GM21576 (cell line): ENCODE measurements around the gene SCAPER.
"Not testable (repeated sequence)": the region's sequence is repeated elsewhere in the genome, so short reads cannot be mapped to it uniquely, and the experiment has no call there.

Source experiments
- ATAC-seq: cut with Tn5 transposase; IDR thresholded peaks from one replicate; pipeline ENCODE4 v1.9.1; 2021; ENCODE audit warnings: mild to moderate bottlenecking, moderate library complexity; ENCODE audit not compliant: unreplicated experiment

SCAPER gene

DNA sequence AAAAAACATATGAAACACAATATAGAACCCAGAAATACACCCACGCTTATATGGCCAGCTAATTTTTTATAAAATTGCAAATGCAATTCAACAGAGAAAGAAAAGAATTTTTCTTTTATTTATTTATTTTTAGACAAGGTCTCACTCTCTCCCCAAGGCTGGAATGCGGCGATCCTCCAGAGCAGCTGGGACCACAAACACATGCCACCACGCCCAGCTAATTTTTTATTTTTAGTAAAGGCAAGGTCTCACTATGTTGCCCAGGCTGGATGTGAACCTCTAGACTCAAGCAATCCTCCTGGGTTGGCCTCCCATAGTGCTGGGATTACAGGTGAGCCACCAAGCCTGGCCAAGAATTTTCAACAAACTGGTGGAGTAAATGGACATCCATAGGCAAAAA lies 117.9 kb downstream of the SCAPER start:
- ATAC-seq, result no peak

DNA sequence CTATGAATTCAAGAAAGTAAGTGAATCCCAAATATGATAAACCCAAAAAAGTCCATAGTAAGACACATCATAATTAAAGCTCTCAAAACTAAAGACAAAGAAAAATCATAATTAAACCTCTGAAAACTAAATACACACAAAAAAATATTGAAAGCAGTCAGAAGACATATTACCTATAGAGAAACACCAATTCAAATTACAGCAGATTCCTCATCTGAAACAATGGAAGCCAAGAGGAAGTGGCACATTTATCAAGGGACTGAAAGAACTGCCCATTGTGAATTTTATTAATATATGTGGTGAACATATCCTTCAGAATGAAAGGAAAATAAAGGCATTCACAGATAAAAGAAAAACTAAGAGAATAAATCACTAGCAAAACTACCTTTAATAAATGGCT lies 128.2 kb downstream of the SCAPER start:
- ATAC-seq, result no peak

DNA sequence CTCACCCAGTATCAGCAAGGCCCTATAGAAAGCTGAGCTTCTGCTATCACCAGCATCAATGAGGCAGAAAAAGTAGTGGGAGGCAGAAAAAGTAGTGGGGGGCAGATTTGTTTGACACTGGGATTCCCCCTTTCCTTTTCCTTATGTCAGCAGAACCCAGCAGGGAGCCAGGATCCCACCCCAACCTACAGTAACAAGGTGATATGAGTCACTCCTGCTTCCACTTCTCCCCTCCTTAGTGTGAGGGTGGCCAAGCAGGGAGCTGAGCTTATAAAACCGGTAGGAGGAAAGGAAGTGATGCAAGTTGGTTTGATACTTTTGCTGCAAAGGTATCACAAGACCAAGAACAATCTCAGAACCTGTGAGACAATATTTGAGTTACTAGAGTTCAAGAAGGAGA lies 128.7 kb downstream of the SCAPER start:
- ATAC-seq, result no peak

DNA sequence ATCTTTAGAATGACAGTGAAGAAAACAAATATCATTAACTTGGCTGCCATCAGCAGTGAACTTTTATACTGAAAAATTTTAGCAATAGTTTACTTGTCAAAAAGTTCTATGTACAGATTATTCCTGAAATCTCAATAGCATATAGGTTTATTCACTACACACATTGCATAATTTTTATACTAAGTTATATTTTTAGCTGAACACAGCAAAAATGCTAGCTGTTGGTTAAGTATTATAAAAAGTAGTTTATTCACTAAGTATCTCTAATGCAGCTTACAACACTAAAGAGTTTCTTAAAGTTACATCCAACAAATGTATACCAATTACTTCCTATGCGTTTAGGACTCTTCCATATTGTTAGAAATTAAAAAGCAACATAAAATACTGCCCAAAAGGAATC lies 131.9 kb downstream of the SCAPER start:
- ATAC-seq, result no peak

DNA sequence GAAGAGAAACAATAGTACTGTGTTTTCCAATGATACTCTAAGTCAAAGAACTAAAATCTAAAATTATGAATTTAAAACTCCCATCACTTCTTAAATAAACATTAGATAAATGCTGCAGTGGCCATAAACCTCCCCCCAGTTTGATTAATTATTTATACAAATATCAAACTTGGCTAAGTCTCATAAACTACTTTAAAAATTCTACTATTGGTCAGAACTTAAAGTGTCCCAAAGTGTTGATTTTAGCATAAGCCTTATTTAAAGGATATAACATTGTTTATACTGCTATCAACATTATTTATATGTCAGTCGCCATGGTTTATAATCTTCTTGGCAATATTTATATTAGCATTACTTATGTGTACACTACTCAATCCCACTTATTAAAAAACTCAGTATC lies 132.4 kb downstream of the SCAPER start:
- ATAC-seq, result no peak

DNA sequence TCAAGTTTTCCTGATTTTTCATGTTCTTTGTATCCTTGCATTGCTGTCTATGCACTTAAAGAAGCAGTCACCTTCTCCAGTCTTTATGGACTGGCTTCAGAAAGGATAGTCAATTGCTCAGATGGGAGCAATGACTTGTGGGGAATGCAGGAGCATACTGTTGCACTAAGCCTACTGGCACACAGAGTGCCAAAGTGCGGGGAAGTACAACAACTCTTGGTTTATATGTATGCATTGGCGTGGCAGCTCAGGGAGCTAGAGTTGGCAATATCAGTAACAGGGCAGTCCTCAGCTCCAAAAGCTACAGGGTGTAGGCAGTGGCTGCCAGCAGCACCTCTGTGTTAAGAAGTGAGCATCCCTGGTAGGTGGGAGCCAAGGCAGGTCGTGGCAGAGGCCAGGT lies 141.1 kb downstream of the SCAPER start:
- ATAC-seq, result no peak

DNA sequence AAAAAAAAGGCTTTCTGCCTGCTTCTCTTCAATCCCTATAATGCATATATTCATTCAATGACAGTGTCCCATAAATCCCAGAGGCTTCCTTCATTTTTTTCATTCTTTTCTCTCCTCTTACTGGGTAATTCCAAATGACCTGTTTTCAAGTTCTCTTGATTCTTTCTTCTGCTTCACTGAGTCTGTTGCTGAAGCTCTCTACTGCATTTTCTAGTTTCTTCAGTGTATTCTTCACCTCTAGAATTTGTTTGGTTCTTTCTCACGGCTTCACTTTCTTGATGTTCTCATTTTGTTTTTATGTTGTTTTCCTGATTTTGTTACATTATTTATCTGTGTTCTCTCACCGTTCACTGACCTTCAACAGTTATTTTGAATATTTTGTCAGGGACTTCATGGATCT lies 141.6 kb downstream of the SCAPER start:
- no peak for ATAC-seq

DNA sequence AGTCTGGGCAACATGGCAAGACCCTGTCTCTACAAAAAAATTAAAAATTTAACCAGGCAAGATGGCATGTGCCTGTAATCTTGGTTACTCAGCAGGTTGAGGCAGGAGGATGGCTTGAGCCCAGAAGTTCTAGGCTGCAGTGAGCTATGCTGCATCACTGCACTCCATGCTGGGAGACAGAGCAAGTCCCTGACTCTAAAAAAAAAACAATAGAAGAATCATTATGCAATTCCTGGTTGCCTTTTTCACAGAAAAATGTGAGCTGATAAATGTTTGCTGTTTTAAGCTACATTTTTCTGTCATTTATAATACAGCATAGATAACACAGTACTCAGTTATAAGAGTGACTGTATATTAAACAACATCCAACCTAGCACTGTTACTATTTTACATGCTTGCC lies 148.8 kb downstream of the SCAPER start:
- ATAC-seq, result no peak

DNA sequence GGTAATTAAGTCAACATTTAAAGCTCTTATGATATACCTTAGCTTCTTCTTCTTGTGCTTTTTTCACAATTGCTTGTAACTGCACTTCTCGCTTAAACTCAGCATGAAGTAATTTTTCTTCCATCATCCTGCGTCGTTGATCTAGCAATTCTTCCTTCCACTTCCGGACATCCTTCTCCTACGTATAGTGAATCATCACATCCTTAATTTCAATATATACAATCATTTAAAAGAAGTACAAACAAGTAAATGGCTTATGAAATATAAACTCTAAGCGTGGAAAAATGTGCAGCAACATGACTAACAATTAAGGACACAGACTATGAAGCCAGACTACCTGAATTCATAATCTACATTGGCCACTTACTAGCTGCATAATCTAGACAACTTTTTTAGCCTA lies 151.4 kb downstream of the SCAPER start:
- ATAC-seq, result no peak

DNA sequence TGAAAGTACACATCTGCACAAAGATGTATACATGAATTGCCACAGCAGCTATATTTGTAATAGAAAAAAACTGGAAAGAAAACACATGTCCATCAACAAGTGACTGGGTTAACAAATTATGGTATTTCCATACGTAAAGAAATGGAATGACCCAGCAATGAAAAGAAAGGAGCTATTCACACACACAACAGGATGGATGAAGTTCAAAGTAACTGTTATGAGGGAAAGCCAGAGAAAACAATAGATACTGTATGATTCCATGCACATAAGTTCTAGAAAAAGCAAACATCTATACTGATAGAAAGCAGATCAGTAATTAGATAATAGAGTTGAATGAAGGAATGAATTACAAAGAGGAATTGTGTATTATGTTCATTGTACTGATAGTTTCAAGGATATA lies 152.0 kb downstream of the SCAPER start:
- no peak for ATAC-seq

DNA sequence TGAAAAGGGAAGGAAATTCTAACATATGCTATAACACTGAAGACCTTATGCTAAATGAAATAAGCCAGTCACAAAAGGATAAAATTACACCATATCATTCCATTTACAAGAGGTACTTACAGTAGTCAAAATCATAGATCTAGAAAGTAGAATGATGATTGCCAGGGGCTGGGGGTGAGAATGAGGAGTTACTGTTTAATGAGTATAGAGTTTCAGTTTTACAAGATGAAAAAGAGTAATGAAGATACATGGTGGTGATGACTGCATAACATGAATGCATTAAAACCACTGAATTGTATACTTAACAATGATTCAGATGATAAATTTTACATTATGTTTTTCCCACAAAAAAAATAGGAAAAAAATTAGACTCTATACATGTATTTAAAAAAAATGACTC lies 152.6 kb downstream of the SCAPER start:
- ATAC-seq, result no peak

DNA sequence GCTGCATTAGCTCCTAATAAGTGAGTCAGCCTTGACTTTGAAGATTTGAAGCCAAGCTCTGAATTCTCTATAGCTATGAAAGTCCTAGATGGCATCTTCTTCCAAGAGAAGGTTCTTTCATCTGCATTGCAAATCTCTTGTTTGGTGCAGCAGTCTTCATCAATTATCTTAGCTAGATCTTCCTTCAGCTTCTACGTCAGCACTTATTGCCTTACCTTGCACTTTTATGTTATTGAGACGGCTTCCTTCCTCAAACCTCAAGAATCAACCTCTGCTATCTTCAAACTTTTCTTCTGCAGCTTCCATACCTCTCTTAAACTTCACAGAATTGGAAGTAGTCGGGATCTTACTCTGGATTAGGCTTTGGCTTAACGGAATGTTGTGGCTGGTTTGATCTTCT lies 167.6 kb downstream of the SCAPER start:
- ATAC-seq, result no peak

DNA sequence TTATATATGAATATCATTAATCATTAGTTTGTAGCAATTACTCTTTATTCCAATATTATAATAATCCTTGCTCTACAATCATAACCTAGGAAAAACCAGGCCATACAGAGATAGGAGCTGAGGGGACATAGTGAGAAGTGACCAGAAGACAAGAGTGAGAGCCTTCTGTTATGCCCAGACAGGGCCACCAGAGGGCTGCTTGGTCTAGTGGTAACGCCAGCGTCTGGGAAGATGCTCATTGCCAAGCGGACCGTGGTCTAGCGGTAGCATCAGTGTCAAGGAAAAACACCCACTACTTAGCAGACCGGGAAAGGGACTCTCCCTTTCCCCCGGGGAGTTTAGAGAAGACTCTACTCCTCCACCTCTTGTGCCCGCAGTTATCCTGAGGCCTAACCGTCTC lies 172.8 kb downstream of the SCAPER start:
- not testable (repeated sequence) for ATAC-seq

DNA sequence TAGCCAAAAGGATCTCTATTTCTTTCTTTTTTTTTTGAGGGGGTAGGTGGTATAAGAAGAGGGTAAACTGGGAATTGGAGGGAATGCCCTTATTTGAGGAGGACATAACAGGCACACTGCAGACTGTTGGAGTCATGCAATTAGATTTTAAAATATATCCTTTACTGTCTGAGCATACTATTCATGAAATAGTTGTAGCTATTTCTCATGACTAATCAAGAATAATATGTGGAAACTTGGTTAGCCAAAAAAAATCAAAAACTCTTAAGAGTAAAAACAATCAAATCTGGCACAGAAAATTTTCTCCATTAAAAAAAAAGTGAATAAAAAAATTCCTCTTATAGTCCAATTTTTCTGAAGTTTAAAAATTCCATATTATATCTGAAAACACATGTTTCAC lies 174.9 kb downstream of the SCAPER start:
- ATAC-seq, result no peak

DNA sequence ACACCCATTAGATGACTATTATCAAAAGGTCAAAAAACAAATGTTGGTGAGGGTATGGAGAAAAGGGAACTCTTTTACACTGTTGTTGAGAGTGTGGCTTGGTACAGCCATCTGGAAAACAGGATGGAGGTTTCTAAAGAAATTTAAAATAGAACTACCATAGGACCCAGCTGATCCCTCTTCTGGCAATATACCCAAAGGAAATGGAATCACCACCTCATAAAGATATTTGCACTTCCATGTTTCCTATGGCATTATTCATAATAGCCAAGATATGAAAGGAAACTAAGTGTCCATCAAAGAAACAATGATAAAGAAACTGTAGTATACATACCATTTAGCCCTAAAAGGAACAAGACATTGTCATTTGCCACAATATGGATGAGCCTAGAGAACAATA lies 186.3 kb downstream of the SCAPER start:
- ATAC-seq, result no peak

DNA sequence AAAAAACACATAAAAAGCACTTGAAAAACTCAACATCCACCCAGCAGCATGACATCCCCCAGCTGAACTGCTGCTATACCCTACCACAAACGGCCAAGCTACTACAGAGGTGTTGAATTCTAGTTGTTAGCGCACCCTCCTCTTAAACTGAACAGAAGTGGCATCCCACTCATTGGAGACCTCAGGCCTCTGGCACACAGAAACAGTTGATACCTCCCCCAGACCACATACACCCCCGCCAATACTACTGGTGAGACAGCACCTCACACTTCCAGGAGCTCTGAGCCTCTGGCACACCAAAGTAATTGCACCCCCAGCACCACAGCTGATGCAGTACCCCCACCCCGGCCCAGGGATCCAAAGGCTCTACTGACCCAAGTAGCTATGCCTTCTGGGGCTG lies 190.2 kb downstream of the SCAPER start:
- no peak for ATAC-seq

DNA sequence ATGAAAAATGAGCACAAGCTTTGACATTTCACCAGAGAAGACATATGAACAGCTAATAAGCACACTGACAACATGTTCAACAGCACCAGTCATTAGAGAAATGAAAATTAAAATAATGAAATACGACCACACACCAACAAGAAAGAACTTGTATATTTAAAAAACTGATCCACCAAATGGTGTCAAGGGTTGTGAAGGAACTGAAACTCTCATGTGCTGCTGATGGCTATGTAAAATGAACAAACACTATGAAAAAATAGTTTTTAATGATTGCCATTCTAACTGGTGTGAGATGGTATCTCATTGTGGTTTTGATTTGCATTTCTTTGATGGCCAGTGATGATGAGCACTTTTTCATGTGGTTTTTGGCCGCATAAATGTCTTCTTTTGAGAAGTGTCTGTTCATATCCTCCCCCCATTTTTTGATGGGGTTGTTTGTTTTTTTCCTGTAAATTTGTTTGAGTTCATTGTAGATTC lies 193.8 kb downstream of the SCAPER start:
- no peak for ATAC-seq

DNA sequence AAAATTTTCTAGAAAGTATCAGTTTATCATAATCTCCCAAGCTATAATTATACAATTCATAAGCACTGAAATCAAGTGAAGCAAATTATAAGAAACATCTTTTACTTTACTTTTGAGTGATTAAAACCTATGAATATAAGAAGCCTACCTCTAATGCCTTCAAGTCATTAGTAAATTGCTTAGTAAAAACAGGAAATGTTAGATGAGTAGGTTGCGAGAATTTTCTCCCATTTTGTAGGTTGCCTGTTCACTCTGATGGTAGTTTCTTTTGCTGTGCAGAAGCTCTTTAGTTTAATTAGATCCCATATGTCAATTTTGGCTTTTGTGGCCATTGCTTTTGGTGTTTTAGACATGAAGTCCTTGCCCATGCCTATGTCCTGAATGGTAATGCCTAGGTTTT lies 201.1 kb downstream of the SCAPER start:
- ATAC-seq, result not testable (repeated sequence)

DNA sequence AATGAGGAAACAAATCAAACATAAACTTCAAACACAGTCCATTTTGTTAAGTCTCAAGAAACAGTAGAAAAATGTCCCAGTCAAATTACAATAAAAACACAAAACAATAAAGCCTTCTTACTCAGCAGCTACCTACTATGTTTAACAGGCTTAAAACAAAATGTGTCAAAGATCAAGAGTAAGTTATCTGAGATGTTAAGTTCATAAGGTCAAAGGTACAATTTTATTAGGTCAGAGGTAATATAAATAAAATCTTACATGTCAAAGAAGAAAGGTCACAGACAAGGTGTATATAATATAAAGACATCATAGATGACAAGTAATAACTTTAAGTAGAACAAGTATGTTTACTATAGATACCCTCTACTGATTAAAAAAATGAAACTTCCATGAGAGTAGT lies 208.3 kb downstream of the SCAPER start:
- no peak for ATAC-seq

DNA sequence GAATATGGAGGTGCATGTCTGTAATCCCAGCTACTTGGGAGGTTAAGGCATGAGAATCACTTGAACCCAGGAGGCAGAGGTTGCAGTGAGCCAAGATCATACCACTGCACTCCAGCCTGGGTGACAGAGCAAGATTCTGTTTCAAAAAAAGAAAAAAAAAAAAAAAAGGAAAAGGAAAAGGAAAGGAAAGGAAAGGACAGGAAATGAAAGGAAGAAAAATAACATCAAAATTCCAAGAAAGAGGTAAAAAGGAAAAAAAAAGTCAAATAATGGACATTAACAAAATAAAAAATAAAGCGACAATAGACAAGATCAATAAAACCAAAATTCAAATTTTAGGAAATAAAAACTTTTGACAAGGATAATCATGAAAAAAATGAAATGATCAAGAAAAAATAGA lies 212.6 kb downstream of the SCAPER start:
- ATAC-seq, result not testable (repeated sequence)

DNA sequence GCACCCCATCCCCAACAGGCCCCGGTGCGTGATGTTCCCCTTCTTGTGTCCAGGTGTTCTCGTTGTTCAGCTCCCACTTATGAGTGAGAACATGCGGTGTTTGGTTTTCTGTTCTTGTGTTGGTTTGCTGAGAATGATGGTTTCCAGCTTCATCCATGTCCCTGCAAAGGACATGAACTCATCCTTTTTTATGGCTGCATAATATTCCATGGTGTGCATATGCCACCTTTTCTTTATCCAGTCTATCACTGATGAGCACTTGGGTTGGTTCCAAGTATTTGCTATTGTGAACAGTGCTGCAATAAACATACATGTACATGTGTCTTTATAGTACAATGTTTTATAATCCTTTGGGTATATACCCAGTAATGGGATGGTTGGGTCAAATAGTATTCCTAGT lies 217.5 kb downstream of the SCAPER start:
- not testable (repeated sequence) for ATAC-seq

DNA sequence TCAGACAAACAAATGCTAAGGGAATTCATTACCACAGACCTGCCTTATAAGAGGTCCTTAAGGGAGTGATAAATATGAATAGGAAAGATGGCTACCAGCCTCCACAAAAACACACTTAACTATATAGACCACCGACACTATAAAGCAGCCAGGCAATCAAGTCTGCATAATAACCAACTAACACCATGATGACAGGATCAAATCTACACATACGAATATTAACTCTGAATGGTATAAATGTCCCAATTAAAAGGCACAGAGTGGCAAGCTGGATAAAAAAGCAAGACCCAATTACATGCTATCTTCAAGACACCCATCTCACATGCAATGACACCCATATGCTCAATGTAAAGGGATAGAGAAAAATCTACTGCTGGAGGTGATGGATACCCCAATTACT lies 221.1 kb downstream of the SCAPER start:
- ATAC-seq, result no peak

DNA sequence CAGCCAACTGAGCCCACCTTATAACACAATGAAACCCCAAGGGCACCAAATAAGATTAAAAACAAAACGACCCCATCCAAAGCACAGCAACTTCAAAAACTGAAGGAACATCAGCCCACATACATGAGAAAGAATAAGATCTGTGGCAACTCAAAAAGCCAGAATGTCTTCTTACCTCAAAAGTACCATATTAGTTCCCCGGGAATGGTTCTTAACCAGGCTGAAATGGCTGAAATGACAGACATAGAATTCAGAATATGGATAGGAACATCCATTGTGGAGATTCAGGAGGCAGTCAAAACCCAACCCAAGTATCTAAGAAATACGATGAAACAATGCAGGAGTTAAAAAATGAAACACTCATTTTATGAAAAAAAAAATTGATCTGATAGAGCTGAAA lies 222.3 kb downstream of the SCAPER start:
- ATAC-seq, result no peak

DNA sequence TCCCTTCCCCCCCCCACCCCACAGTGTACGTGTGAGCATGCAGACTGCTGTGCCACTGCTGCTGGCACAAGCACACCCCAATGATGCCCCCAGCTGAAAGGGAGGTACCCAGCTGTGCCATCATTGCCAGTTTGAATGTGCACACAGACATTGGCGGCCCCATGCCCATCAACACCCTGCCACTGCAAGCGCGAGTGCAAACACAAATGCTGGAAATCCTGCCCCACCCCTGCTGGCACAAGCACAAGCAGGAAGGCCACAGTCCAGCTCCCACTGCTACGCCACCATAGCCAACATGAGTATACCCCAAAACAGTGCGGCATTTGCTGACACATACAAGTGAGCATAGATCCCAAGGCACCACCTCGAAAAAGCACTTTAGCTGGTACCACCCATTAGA lies 222.9 kb downstream of the SCAPER start:
- ATAC-seq, result no peak
